SU-DHL-6 (cell line): ENCODE measurements around the gene FRAS1.
"Not testable (repeated sequence)": the region's sequence is repeated elsewhere in the genome, so short reads cannot be mapped to it uniquely, and the experiment has no call there.

Experiments used
- EZH2phosphoT487 ChIP-seq: fragments of 200-600 bp; sonication (generic), shearing (Covaris generic); conservative IDR thresholded peaks from 2 replicates; pipeline ENCODE4 v1.6.1; 2018; ENCODE audit warnings: mild to moderate bottlenecking, antibody characterized with exemption, low read length, moderate library complexity, mixed read lengths
- TF ChIP-seq, protein P1 (sequence below): fragments of 200-600 bp; sonication (generic); IDR thresholded peaks from one replicate; pipeline ENCODE4 v1.5.1; 2017; ENCODE audit warnings: antibody characterized with exemption, mild to moderate bottlenecking, low read length, moderate library complexity; ENCODE audit not compliant: insufficient read depth, poor library complexity, severe bottlenecking

DNA sequence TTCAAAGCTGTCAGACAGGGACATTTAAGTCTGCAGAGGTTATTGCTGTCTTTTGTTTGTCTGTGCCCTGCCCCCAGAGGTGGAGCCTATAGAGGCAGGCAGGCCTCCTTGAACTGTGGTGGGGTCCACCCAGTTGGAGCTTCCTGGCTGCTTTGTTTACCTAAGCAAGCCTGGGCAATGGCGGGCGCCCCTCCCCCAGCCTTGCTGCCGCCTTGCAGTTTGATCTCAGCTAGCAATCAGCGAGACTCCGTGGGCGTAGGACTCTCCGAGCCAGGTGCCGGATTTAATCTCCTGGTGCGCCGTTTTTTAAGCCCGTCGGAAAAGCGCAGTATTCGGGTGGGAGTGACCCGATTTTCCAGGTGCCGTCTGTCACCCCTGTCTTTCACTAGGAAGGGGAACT lies 250.1 kb downstream of the FRAS1 start:
- TF ChIP-seq, protein P1, sequence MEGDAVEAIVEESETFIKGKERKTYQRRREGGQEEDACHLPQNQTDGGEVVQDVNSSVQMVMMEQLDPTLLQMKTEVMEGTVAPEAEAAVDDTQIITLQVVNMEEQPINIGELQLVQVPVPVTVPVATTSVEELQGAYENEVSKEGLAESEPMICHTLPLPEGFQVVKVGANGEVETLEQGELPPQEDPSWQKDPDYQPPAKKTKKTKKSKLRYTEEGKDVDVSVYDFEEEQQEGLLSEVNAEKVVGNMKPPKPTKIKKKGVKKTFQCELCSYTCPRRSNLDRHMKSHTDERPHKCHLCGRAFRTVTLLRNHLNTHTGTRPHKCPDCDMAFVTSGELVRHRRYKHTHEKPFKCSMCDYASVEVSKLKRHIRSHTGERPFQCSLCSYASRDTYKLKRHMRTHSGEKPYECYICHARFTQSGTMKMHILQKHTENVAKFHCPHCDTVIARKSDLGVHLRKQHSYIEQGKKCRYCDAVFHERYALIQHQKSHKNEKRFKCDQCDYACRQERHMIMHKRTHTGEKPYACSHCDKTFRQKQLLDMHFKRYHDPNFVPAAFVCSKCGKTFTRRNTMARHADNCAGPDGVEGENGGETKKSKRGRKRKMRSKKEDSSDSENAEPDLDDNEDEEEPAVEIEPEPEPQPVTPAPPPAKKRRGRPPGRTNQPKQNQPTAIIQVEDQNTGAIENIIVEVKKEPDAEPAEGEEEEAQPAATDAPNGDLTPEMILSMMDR: not testable (repeated sequence)
- not testable (repeated sequence) for TF ChIP-seq EZH2phosphoT487
